ENCODE data around the gene ACIN1.

The ACIN1 gene

DNA sequence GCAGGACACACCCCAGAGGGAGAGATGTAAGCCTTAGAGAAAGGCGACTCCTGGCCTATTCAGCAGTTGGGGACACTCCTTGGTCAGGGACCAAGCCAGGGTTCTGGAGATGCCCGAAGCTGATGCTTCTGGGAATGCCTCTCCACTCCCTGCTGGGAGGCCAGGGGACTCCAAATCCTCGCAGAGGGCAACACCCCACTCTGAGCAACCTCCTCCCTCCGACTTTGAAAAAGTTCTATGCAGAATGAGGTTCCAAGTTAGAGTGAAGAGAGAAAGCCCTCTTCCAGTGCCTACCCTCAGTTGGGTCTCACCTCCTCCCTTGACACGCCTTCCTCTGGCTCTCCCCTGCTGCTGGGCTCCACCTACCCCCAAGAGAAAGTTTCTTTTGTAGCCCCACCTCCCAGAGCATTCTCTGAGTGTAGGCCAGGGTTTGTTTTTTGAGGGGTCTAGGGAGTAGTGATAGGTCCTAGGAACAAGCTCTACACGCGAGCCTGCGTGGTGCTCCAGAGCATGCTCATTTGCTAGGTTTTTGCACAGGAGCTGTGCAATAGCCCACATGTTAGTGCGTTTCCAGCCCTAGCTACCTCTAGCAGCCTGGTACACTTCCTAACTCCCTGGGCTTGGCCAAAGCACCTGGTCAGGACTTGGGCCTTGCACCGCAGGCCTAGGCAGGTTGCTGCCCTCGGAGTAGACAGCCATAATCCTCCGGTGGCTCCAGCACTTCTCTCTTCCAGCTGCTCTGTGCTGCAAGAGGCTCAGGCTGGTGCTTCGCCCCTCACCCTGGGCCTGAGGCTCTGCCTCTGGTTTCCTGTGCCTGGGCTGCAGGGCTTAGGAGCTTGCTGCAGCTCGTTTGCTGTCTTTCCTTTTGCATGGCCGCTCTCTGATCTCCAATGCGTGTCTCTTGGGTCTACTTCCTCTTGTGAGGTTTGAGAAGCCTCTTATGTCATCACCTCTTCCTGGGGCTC is 24.7 kb upstream of the ACIN1 start:
- DNase-seq (ENCODE audit: low read depth, low spot score), result no peak
- H3K4me3 ChIP-seq (ENCODE audit: low read depth, low read length), result no peak overlapping the region
- ChIA-PET CTCF (interaction anchor here (0.7 to 20.1 kb wide), 20 partner anchors 10 to 181 kb away, joined by 3 to 1439 read pairs (median 7); partner anchors contain the start of gene SLC7A8), POLR2A (no interaction called here)
- TF ChIP-seq, protein P1, sequence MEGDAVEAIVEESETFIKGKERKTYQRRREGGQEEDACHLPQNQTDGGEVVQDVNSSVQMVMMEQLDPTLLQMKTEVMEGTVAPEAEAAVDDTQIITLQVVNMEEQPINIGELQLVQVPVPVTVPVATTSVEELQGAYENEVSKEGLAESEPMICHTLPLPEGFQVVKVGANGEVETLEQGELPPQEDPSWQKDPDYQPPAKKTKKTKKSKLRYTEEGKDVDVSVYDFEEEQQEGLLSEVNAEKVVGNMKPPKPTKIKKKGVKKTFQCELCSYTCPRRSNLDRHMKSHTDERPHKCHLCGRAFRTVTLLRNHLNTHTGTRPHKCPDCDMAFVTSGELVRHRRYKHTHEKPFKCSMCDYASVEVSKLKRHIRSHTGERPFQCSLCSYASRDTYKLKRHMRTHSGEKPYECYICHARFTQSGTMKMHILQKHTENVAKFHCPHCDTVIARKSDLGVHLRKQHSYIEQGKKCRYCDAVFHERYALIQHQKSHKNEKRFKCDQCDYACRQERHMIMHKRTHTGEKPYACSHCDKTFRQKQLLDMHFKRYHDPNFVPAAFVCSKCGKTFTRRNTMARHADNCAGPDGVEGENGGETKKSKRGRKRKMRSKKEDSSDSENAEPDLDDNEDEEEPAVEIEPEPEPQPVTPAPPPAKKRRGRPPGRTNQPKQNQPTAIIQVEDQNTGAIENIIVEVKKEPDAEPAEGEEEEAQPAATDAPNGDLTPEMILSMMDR (IDR thresholded peaks at IDR 0.05; ENCODE audit: insufficient read depth, low read length, missing control alignments), result no peak

DNA sequence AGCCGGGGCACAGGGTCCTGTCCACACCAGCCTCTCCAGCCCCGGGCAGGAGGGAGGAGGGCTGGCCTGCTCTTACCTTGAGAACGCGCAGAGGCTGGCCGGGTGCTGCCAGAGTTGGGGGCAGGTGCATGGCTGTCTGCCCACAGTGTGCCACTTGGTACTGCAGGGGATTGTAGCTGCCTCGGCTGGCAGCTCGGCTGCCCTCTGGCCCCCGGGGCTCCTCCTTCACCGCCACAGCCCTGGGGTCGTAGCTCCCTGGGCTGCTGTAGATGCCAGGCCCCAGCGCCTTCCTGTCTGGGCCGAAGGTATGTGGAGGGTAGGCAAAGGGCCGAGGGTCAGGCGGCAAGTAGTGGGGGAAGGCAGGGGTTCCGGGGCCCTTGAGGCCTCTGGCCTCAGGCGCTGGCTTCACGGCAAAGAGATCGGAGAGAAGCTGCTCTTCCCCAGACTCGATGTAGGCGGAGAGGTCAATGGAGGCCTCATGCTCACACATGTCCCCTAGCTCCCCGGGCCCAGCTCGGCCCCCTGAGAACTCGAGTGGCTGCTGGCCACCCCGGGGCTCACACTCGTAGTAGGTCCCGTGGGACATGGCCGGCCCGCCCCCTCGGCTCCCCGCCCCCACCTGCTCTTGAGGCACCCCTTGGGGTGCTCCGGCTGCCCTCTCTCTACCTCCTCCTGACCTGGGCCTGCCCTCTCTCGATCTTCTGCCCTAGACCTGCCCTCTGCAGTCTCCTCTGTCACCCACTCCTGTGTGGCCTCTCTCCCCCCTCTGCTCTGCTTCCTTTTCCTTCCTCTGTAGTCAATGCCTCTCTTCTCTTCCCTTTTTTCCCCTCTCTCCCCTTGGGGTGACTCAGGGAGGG is 23.8 kb upstream of the ACIN1 start, which contains the start of gene CEBPE:
TSS of gene CEBPE (minus strand) at position 750 of the 857 bp plus-strand sequence. CDS start at position 586, 164 bp downstream.
- CTCF ChIA-PET, result interaction anchor here (0.7 to 20.1 kb wide), 10 partner anchors 24 to 177 kb away, joined by 3 to 1439 read pairs (median 8); partner anchors contain the start of gene SLC7A8
- no peak for DNase-seq (ENCODE audit: low read depth, low spot score)

DNA sequence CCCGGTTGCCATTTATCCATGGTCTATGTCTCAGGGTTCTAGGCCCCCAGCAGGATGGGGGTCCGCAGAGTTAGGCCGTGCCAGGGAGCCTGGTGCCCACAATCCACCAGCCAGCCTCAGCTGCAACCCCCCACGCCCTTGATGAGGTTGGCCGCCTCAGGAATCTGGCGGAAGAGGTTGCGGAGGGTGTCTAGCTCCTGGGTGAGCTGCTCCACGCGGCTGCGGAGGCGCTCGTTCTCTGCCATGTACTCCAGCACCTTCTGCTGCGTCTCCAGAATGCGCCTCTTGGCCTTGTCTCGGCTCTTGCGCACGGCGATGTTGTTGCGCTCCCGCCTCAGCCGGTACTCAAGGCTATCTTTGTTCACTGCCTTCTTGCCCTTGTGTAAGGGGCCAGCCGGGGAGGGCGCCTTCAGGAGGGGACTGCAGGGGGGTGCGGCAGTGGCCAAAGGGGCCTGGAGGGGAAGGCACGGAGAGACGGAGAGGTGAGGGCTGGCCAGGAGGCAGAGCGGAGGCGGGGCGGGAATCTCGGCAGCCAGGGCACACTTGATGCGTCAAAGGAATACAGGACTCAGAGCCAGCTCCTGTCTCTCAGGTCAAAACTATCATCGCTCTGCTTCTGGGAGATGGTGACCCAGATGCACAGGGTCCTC is 22.6 kb upstream of the ACIN1 start:
- ChIA-PET POLR2A (no interaction called here), CTCF (interaction anchor here (0.7 to 20.1 kb wide), 6 partner anchors 12 to 183 kb away, joined by 3 to 1439 read pairs (median 5); partner anchors contain the start of gene SLC7A8)
- no peak overlapping the region for H3K4me3 ChIP-seq (ENCODE audit: low read depth, low read length)
- TF ChIP-seq, protein P1 (IDR thresholded peaks at IDR 0.05; ENCODE audit: insufficient read depth, low read length, missing control alignments), result no peak
- no peak for DNase-seq (ENCODE audit: low read depth, low spot score)

More for the DNA sequence above, 23.8 kb upstream of the ACIN1 start, which contains the start of gene CEBPE:
- H3K4me3 ChIP-seq (ENCODE audit: low read depth, low read length), result no peak within 1 kb of the TSS
- TF ChIP-seq, protein P1 (IDR thresholded peaks at IDR 0.05; ENCODE audit: insufficient read depth, low read length, missing control alignments), result no peak
- POLR2A ChIA-PET, result no interaction called here

DNA sequence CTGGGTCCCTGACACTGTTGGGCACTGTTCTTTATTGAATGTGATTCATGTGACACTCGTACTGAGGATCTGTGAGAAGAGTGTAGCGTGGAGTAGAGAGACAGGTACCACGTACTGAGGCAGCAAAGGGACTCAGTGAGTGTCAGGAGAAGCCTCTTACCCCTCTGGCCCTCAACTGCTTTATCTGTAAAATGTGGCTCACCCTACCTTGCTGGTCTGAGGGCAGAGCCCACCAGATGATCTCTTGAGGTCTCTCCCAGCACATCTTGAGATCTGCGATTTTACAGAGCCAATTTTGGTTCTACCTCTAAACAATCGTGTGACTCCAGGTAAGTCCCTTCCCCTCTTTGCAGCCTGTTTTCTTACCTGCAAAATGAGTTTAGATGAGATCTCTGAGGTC is 21.0 kb upstream of the ACIN1 start:
- no peak for DNase-seq (ENCODE audit: low read depth, low spot score)

More for the DNA sequence above, 21.0 kb upstream of the ACIN1 start:
- ChIA-PET POLR2A (interaction anchor here (1.4 kb wide), 1 partner anchor 20 kb away, joined by 6 read pairs; the partner anchor contains the start of gene C14orf119), CTCF (interaction anchor here (0.6 to 20.1 kb wide), 8 partner anchors 18 to 130 kb away, joined by 4 to 1439 read pairs (median 70); partner anchors contain the start of genes ACIN1, C14orf119, CDH24 and SLC7A8)
- no peak overlapping the region for H3K4me3 ChIP-seq (ENCODE audit: low read depth, low read length)
- TF ChIP-seq, protein P1 (IDR thresholded peaks at IDR 0.05; ENCODE audit: insufficient read depth, low read length, missing control alignments), result no peak
